NCI-H69 (cell line): ENCODE measurements around the gene ACOT8.
"Not testable (repeated sequence)": the region's sequence is repeated elsewhere in the genome, so short reads cannot be mapped to it uniquely, and the experiment has no call there.

Experiments used
- DNase-seq: peaks from one replicate; lab custom pipeline; 2025; lab: John Stamatoyannopoulos, UW

The ACOT8 gene

GRCh38 chr20:45857114-45857881, at the start of gene ACOT8, which contains the start of gene ZSWIM3:
ACOT8 (minus strand) TSS chr20:45857392; CDS start chr20:45857315, 77 bp downstream.
ZSWIM3 (plus strand) TSS chr20:45857614; CDS start chr20:45857826, 212 bp downstream.
- peak; percentile 99 for DNase-seq

GRCh38 chr20:45905505-45906079, 48.4 kb upstream of the ACOT8 start:
- DNase-seq, result no peak

- no peak for DNase-seq
Measured at GRCh38 chr20:45904583-45905504, 47.7 kb upstream of the ACOT8 start.

GRCh38 chr20:45902199-45902701, 45.1 kb upstream of the ACOT8 start:
- no peak for DNase-seq

- not testable (repeated sequence) for DNase-seq
Measured at GRCh38 chr20:45901332-45901731, 44.1 kb upstream of the ACOT8 start.

- DNase-seq, result no peak
Measured at GRCh38 chr20:45899046-45899835, 42.0 kb upstream of the ACOT8 start.

GRCh38 chr20:45898285-45898684, 41.1 kb upstream of the ACOT8 start:
- no peak for DNase-seq

GRCh38 chr20:45897692-45898091, 40.5 kb upstream of the ACOT8 start:
- no peak for DNase-seq

GRCh38 chr20:45897289-45897688, 40.1 kb upstream of the ACOT8 start:
- no peak for DNase-seq

- no peak for DNase-seq
Measured at GRCh38 chr20:45896641-45897161, 39.5 kb upstream of the ACOT8 start.

GRCh38 chr20:45894797-45895196, 37.6 kb upstream of the ACOT8 start:
- DNase-seq, result no peak

GRCh38 chr20:45893831-45894230, 36.6 kb upstream of the ACOT8 start:
- DNase-seq, result no peak

GRCh38 chr20:45892828-45893500, 35.8 kb upstream of the ACOT8 start:
- no peak for DNase-seq

GRCh38 chr20:45892049-45892825, 35.0 kb upstream of the ACOT8 start:
- peak; percentile 5 for DNase-seq

GRCh38 chr20:45890985-45891983, 34.1 kb upstream of the ACOT8 start, which contains the start of the genes CTSA and NEURL2:
CTSA (plus strand) TSS chr20:45891335; CDS start chr20:45891569, 234 bp downstream.
NEURL2 (minus strand) TSS chr20:45891208; CDS start chr20:45890991, 217 bp downstream.
- DNase-seq, result peak; percentile 88

GRCh38 chr20:45890077-45890984, 33.1 kb upstream of the ACOT8 start:
- peak; percentile 73 for DNase-seq

- DNase-seq, result no peak
Measured at GRCh38 chr20:45888681-45889080, 31.5 kb upstream of the ACOT8 start.
